HL-60 (cell line): ENCODE data around the gene TSSK2.

Source experiments
- DNase-seq, 2 experiments: peaks; one replicate each; pipeline ENCODE4 v3.0.0-alpha.2; 2010 to 2020; ENCODE audit warnings: low read depth in 1 of 2, low spot score in 1 of 2
- H3K27ac ChIP-seq: fragments of 250-450 bp; sonication (Bioruptor Pico); replicated peaks from 2 replicates; pipeline ENCODE4 v1.5.1; 2020; ENCODE audit warnings: mild to moderate bottlenecking, moderate library complexity
- H3K27me3 ChIP-seq: fragments of 250-450 bp; sonication (Bioruptor Pico); 2 replicates; pipeline ENCODE4 v1.5.1; 2021; ENCODE audit warnings: mild to moderate bottlenecking, moderate library complexity; ENCODE audit not compliant: insufficient read depth, poor library complexity, severe bottlenecking
- H3K4me3 ChIP-seq: replicated peaks from 2 replicates; pipeline ENCODE4 v1.5.1; 2011; ENCODE audit warnings: mild to moderate bottlenecking, control low read depth, low read length; ENCODE audit not compliant: insufficient read depth
- CTCF ChIP-seq: IDR thresholded peaks from one replicate; pipeline ENCODE4 v1.5.1; 2011; ENCODE audit warnings: low read length, control low read depth, inconsistent platforms; ENCODE audit not compliant: insufficient read depth
- GABPA ChIP-seq: IDR thresholded peaks from 2 replicates; pipeline ENCODE4 v1.6.1; 2012; ENCODE audit warnings: low read depth
- POLR2AphosphoS5 ChIP-seq: IDR thresholded peaks from 2 replicates; pipeline ENCODE4 v1.6.1; 2012; ENCODE audit warnings: low read depth
- REST ChIP-seq: IDR thresholded peaks from 2 replicates; pipeline ENCODE4 v1.6.1; 2012; ENCODE audit warnings: low read depth; ENCODE audit not compliant: insufficient replicate concordance
- SPI1 ChIP-seq: IDR thresholded peaks from 2 replicates; pipeline ENCODE4 v1.6.1; 2012; ENCODE audit warnings: low read depth, mild to moderate bottlenecking, borderline replicate concordance

TSSK2 gene

DNA sequence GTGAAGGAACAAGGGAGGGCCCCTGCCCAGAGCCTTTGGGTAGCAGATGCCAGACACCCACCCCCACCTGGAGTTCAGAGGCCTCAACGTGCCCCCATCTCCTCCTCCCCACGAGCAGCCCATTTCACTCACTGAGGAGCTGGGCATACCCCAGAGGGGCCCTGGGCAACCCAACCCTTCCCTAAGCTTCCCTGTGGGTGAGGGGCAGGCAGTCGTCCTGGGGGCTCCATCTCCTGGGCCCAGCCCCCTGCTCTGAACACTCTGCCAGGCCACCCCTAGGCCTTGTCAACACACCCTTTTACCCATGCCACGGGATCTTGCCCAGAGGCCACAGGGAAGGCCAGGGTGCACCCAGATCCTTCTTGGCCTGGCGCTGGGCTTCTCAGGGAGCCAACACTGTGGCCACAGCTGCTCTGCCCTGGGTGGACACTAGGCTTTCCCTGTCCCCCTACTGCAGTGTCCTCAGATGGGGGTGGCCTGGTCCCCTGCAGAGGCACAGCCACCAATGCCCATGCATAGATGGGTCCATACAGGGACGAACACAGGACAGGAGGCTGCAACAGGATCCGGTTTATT is 44.0 kb downstream of the TSSK2 start:
- H3K27ac ChIP-seq: peak overlapping the region; percentile 93
- no peak for TF ChIP-seq REST
- 0 out of 2 replicates have a peak, but pooled peaks have one; percentile 11 for TF ChIP-seq POLR2AphosphoS5
- no peak for DNase-seq
- H3K27me3 ChIP-seq: peaks cover 5% of the 10 kb centered on the region
- H3K4me3 ChIP-seq: no peak overlapping the region

DNA sequence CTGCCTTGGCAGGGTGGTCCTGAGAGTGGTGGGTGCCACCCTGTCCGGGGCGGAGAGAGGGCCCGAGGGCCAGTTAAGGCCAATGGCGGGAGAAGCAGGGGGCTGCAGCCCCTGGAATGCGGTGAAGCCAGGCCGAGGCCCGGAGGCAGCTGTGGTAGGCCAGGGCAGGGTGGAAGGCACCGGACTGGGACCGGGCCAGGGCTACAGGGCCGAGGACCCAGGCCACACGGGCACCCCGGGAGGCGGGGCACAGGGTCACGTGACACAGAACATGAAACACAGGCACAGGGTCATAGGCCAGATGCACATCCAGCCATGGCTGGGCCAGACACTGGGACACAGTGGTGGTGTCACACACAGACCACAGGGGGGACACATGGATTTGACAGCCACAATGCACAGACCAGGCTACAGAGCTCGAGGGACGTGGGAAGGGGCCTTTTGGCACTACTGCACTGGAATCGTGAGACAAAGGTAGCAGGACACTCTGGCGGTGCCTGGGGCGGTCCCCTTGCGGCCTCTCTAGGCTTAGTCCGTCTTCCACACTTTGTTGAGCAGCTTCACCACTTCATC is 44.6 kb downstream of the TSSK2 start:
- TF ChIP-seq REST (no peak), POLR2AphosphoS5 (peak; percentile 7; the same call in 1 of the 2 replicates), SPI1 (no peak)
- Histone ChIP-seq H3K4me3 (no peak overlapping the region), H3K27me3 (no peaks in the 10 kb centered on the region), H3K27ac (no peak overlapping the region)
- DNase-seq: peak in 1 of 2 experiments; percentile 38

DNA sequence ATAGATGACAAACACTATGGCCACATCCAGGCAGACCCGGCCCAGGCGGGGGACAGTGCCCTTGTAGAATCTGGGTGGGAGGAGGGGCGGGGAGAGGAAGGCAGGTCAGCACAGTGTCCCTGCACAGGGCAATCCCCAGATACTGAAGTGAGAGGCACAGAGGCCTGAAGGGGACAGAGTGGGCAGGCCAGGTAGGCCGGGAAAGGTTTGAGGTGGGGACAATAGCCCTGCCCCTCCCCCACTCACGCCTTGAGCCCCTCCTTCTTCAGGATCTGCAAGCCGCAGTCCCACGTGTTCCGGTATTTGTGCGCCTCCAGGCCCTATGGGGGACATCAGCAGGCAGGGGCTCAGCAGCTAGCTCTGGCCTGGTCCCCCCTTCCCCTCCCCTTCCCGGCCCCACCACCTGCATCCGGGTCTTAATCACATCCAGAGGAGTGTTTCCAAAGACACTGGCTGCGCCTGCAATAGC is 45.1 kb downstream of the TSSK2 start:
- no peak for DNase-seq
- Histone ChIP-seq H3K4me3 (no peak overlapping the region), H3K27me3 (no peaks in the 10 kb centered on the region), H3K27ac (no peak overlapping the region)
- TF ChIP-seq POLR2AphosphoS5: 0 out of 2 replicates have a peak, but pooled peaks have one; percentile 3
- no peak for TF ChIP-seq REST
- TF ChIP-seq CTCF: no peak
- TF ChIP-seq SPI1: no peak

GRCh38 chr22:19176732-19177131 is 45.6 kb downstream of the TSSK2 start:
- no peak for DNase-seq
- no peak overlapping the region for H3K27ac ChIP-seq
- no peak overlapping the region for H3K4me3 ChIP-seq
- H3K27me3 ChIP-seq: no peaks in the 10 kb centered on the region
- TF ChIP-seq REST (no peak), POLR2AphosphoS5 (no peak), SPI1 (no peak), GABPA (no peak), CTCF (no peak)
